GM12878 (cell line): ENCODE data around the gene REXO1. TPM values are rescaled to one million over a fixed set of nuclear protein-coding genes. Genes with fewer than 3 reads are reported as not detected.

ENCODE experiments used
- ATAC-seq: fragments of 200-7000 bp; cut with Tn5 transposase; 3 replicates; pipeline ENCODE4 v1.9.1; 2020; ENCODE audit warnings: mild to moderate bottlenecking, moderate library complexity
- BruUV-seq: library from RNA; stranded (reverse); fragments of 400-500 nt; replicated peaks from 2 replicates; lab custom pipeline; 2021; lab: Mats Ljungman, UMichigan
- CTCF ChIA-PET: fragments of 300-600 bp; sonication (Branson Sonifier 250); formaldehyde crosslinking; extraction: SDS; loops from one replicate; lab custom pipeline; 2021; ENCODE audit warnings: inconsistent platforms; lab: Yijun Ruan, JAX
- POLR2A ChIA-PET: fragments of 350-600 bp; formaldehyde crosslinking; extraction: SDS; loops from one replicate; lab custom pipeline; 2021; ENCODE audit warnings: inconsistent platforms; lab: Charles Lee
- RAD21 ChIA-PET: fragments of 300-600 bp; sonication (Branson Sonifier 250); formaldehyde crosslinking; loops from one replicate; lab custom pipeline; 2023; ENCODE audit warnings: antibody characterized with exemption; ENCODE audit not compliant: unreplicated experiment; lab: Charles Lee
- SMC1A ChIA-PET: fragments of 300-600 bp; sonication (Branson Sonifier 250); formaldehyde crosslinking; loops from one replicate; lab custom pipeline; 2023; ENCODE audit not compliant: unreplicated experiment, uncharacterized antibody; lab: Charles Lee
- DNase-seq: peaks from one replicate; pipeline ENCODE4 v3.0.0-alpha.2; 2011; ENCODE audit warnings: low read depth, low spot score
- FAIRE-seq: peaks from 3 replicates; lab custom pipeline; 2011; peaks lifted over from hg19 to GRCh38; lab: Jason Lieb, UNC
- H2AFZ ChIP-seq: 2 replicates; pipeline ENCODE4 v1.6.0; 2011; ENCODE audit warnings: low read depth, low read length, control low read depth; ENCODE audit not compliant: control insufficient read depth
- H3K27ac ChIP-seq: 2 replicates; pipeline ENCODE4 v1.5.1; 2011; ENCODE audit warnings: control low read depth; ENCODE audit not compliant: control insufficient read depth, insufficient read depth
- H3K27me3 ChIP-seq, 2 experiments: replicated peaks in 1 of 2; 2 replicates each; pipeline versions ENCODE4 v1.6.0 to v1.6.1; 2011; ENCODE audit warnings: low read length in 1 of 2; ENCODE audit not compliant: control insufficient read depth in 2 of 2, insufficient read depth in 2 of 2
- H3K36me3 ChIP-seq, 2 experiments: 2 replicates each; pipeline ENCODE4 v1.5.1; 2011; ENCODE audit warnings: low read length in 1 of 2; ENCODE audit not compliant: control insufficient read depth in 2 of 2, insufficient read depth in 2 of 2
- H3K4me1 ChIP-seq: 2 replicates; pipeline ENCODE4 v1.6.1; 2011; ENCODE audit warnings: mild to moderate bottlenecking, low read length, moderate library complexity, mixed read lengths; ENCODE audit not compliant: control insufficient read depth, insufficient read depth
- H3K4me2 ChIP-seq: 2 replicates; pipeline ENCODE4 v1.6.0; 2011; ENCODE audit warnings: control low read depth; ENCODE audit not compliant: control insufficient read depth, insufficient read depth
- H3K4me3 ChIP-seq: fragments of 200-600 bp; sonication (generic); 2 replicates; pipeline ENCODE4 v1.5.1; 2016
- H3K79me2 ChIP-seq: 2 replicates; pipeline ENCODE4 v1.6.0; 2011; ENCODE audit warnings: low read length; ENCODE audit not compliant: control insufficient read depth, insufficient read depth
- H3K9ac ChIP-seq: 2 replicates; pipeline ENCODE4 v1.8.0; 2011; ENCODE audit warnings: low read length, control low read depth, mixed read lengths; ENCODE audit not compliant: control insufficient read depth, insufficient read depth
- H3K9me3 ChIP-seq: replicated peaks from 3 replicates; pipeline ENCODE4 v1.5.1; 2011; ENCODE audit warnings: mild to moderate bottlenecking, low read length; ENCODE audit not compliant: control insufficient read depth, insufficient read depth
- H4K20me1 ChIP-seq: 2 replicates; pipeline ENCODE4 v1.6.0; 2011; ENCODE audit not compliant: control insufficient read depth, insufficient read depth
- BCL11A ChIP-seq: IDR thresholded peaks from 2 replicates; pipeline ENCODE4 v1.6.1; 2011; ENCODE audit warnings: low read depth, low read length
- BMI1 ChIP-seq: fragments of 450-650 bp; IDR thresholded peaks from 2 replicates; pipeline ENCODE4 v1.6.1; 2016; ENCODE audit warnings: mild to moderate bottlenecking, moderate library complexity, borderline replicate concordance
- CBX3 ChIP-seq: fragments of 200-600 bp; sonication (generic); IDR thresholded peaks from 2 replicates; pipeline ENCODE4 v1.6.1; 2016; ENCODE audit warnings: low read depth, borderline replicate concordance
- CBX5 ChIP-seq: sonication (generic); IDR thresholded peaks from 2 replicates; pipeline ENCODE4 v1.6.1; 2016; ENCODE audit warnings: low read depth, moderate library complexity, mild to moderate bottlenecking, inconsistent platforms
- CREB1 ChIP-seq: IDR thresholded peaks from 2 replicates; pipeline ENCODE4 v1.6.1; 2012; ENCODE audit warnings: low read depth, mild to moderate bottlenecking, inconsistent platforms
- HCFC1 ChIP-seq: fragments of 150-350 bp; IDR thresholded peaks from 2 replicates; pipeline ENCODE4 v1.6.1; 2014; ENCODE audit warnings: low read length
- NFYB ChIP-seq: IDR thresholded peaks from 2 replicates; pipeline ENCODE4 v1.6.1; 2011; ENCODE audit warnings: low read depth, mild to moderate bottlenecking, low read length, improper control_type of control experiment, moderate library complexity; ENCODE audit not compliant: insufficient read depth
- PAX8 ChIP-seq: fragments of 450-650 bp; IDR thresholded peaks from 2 replicates; pipeline ENCODE4 v1.6.1; 2017; ENCODE audit warnings: mild to moderate bottlenecking, moderate library complexity
- POLR2AphosphoS2 ChIP-seq: IDR thresholded peaks from 2 replicates; pipeline ENCODE4 v1.6.1; 2011; ENCODE audit warnings: low read depth, mild to moderate bottlenecking, low read length, improper control_type of control experiment, moderate library complexity
- RB1 ChIP-seq: fragments of 450-650 bp; formaldehyde crosslinking; IDR thresholded peaks from 2 replicates; pipeline ENCODE4 v1.6.1; 2017; ENCODE audit warnings: mild to moderate bottlenecking, borderline replicate concordance
- RUNX3 ChIP-seq: IDR thresholded peaks from 2 replicates; pipeline ENCODE4 v1.6.1; 2012; ENCODE audit warnings: low read length, inconsistent platforms
- SMAD5 ChIP-seq: IDR thresholded peaks from 2 replicates; pipeline ENCODE4 v1.6.1; 2016; ENCODE audit warnings: antibody characterized with exemption, low read depth
- TCF12 ChIP-seq: IDR thresholded peaks from 2 replicates; pipeline ENCODE4 v1.6.1; 2011; ENCODE audit warnings: low read depth, mild to moderate bottlenecking, low read length
- WGBS: methylation state at CpG from one replicate; pipeline ENCODE4 v1.1.6; 2016; ENCODE audit warnings: low lambda C conversion rate; ENCODE audit not compliant: insufficient replicate concordance, insufficient coverage; ENCODE audit errors: missing lambda C conversion rate; 5-methylcytosine and 5-hydroxymethylcytosine counted together
- in situ Hi-C: fragments of 300-500 bp; cut with MboI; formaldehyde crosslinking; loops from 9 replicates; pipeline ENCODE4 v1.14.3; 2018; ENCODE audit warnings: mixed read lengths
- intact Hi-C: fragments of 100-400 bp; cut with micrococcal nuclease; formaldehyde crosslinking; loops from one replicate; pipeline ENCODE4 v1.14.2; 2022; ENCODE audit not compliant: unreplicated experiment
- polyA plus RNA-seq, 11 experiments: library from polyadenylated mRNA; depleted of rRNA in 4 of 11; unstranded in 6 of 11; stranded (reverse) in 5 of 11; fragments of >200 nt; fragmentation: Nextera tagmentation in 4 of 11; fragmentation: Illumina TruSeq in 1 of 11; extraction: Ambion mirVana in 4 of 11; extraction: Trizol in 1 of 11; gene quantifications; 1 replicate in 1 of 11; 2 replicates in 10 of 11; pipeline versions ENCODE4 v1.2.1 to v1.2.3, GENCODE V29; 2011 to 2016; ENCODE audit warnings: inconsistent platforms in 2 of 11, missing spikeins in 2 of 11, low read depth in 1 of 11
- total RNA-seq, 4 experiments: library from RNA; depleted of rRNA in 3 of 4; stranded (reverse); fragments of >200 nt in 3 of 4; fragmentation: Illumina TruSeq in 1 of 4; extraction: Trizol in 1 of 4; gene quantifications; 2 replicates each; pipeline versions ENCODE4 v1.2.1 to v1.2.3, GENCODE V29; 2013 to 2021
- TF ChIP-seq, protein P1 (sequence below): fragments of 450-650 bp; conservative IDR thresholded peaks from 2 replicates; pipeline ENCODE4 v1.6.1; 2017; ENCODE audit warnings: mild to moderate bottlenecking, moderate library complexity

REXO1 gene
- total and polyA plus RNA-seq, 10 of the 15 experiments (the other 5 are each of a cell fraction or from before 2014, with no cell fraction given): 0.03 to 45.2 (median 8.4) TPM

DNA sequence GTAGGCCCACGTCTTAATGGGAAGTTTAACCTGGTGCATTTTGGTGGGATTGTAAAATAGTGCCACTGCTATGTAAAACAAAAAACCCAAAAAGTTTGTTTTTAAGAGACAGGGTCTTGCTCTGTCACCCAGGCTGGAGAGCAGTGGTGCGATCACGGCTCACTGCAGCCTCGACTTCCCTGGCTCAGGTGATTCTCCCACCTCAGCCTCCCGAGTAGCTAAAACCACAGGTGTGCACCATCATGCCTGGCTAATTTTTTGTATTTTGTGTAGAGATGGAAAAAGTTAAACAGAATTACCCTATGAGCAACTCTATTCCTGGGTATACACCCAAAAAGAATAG, 820 bp upstream of the REXO1 start:
- SMC1A ChIA-PET: no interaction called here
- no peaks in the 10 kb centered on the region for H3K9me3 ChIP-seq
- CTCF ChIA-PET: interaction anchor here (0.6 to 1.7 kb wide), 11 partner anchors 9 to 776 kb away, joined by 3 to 11 read pairs (median 4); no protein-coding TSS in a partner anchor
- H3K36me3 ChIP-seq: peaks cover 0 to 6% of the 10 kb centered on the region in 2 experiments; a peak in 3 of 4 replicates
- no peak for FAIRE-seq
- H3K4me3 ChIP-seq: no peak overlapping the region
- no peak for DNase-seq
- peak overlapping the region; percentile 100 for H3K27ac ChIP-seq
- no peaks in the 10 kb centered on the region for H3K27me3 ChIP-seq
- TF ChIP-seq CREB1 (no peak), RB1 (no peak)
- no peak for ATAC-seq
- intact Hi-C loops (no loop called here), in situ Hi-C loops (no loop called here)
- POLR2A ChIA-PET: interaction anchor here (0.7 kb wide), 1 partner anchor 8 kb away, joined by 3 read pairs; no protein-coding TSS in a partner anchor
- no peak overlapping the region; the same call in 1 of the 2 replicates for H3K9ac ChIP-seq
- H2AFZ ChIP-seq: no peak overlapping the region; the same call in 1 of the 2 replicates
- 11% methylated on average over 5 of the region's 5 CpGs for WGBS
- peaks cover 3% of the 10 kb centered on the region; the same call in 1 of the 2 replicates for H4K20me1 ChIP-seq
- no TSS peak for BruUV-seq
- H3K4me1 ChIP-seq: peaks cover 31% of the 10 kb centered on the region
- H3K79me2 ChIP-seq: peaks cover 54% of the 10 kb centered on the region
- peak overlapping the region; percentile 66; the same call in 1 of the 2 replicates for H3K4me2 ChIP-seq
- RAD21 ChIA-PET: interaction anchor here (1.0 to 1.4 kb wide), 2 partner anchors 48 to 303 kb away, joined by 3 read pairs; no protein-coding TSS in a partner anchor

- 1% methylated on average over 62 of the region's 72 CpGs for WGBS
- peaks cover 3% of the 10 kb centered on the region; the same call in 1 of the 2 replicates for H4K20me1 ChIP-seq
- no peak for TF ChIP-seq BMI1
- no peak for TF ChIP-seq RUNX3
- TF ChIP-seq POLR2AphosphoS2: no peak
- no peak for TF ChIP-seq HCFC1
- TF ChIP-seq PAX8: no peak
- TF ChIP-seq CBX5: no peak
- TF ChIP-seq CBX3: no peak
- TF ChIP-seq SMAD5: no peak
- TF ChIP-seq, protein P1, sequence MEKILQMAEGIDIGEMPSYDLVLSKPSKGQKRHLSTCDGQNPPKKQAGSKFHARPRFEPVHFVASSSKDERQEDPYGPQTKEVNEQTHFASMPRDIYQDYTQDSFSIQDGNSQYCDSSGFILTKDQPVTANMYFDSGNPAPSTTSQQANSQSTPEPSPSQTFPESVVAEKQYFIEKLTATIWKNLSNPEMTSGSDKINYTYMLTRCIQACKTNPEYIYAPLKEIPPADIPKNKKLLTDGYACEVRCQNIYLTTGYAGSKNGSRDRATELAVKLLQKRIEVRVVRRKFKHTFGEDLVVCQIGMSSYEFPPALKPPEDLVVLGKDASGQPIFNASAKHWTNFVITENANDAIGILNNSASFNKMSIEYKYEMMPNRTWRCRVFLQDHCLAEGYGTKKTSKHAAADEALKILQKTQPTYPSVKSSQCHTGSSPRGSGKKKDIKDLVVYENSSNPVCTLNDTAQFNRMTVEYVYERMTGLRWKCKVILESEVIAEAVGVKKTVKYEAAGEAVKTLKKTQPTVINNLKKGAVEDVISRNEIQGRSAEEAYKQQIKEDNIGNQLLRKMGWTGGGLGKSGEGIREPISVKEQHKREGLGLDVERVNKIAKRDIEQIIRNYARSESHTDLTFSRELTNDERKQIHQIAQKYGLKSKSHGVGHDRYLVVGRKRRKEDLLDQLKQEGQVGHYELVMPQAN: peak; percentile 66; the same call in 1 of the 2 replicates
- TF ChIP-seq TCF12: no peak
- no peak for TF ChIP-seq BCL11A
- peak; percentile 71; the same call in 1 of the 2 replicates for TF ChIP-seq NFYB
Measured at GRCh38 chr19:1847684-1848398, 442 bp downstream of the REXO1 start.

More at GRCh38 chr19:1847684-1848398, 442 bp downstream of the REXO1 start:
- ChIA-PET SMC1A (interaction anchor here (1.4 kb wide), 1 partner anchor 10 kb away, joined by 3 read pairs; no protein-coding TSS in a partner anchor), RAD21 (no interaction called here), CTCF (interaction anchor here (0.7 to 2.6 kb wide), 2 partner anchors 9 to 22 kb away, joined by 3 to 13 read pairs; no protein-coding TSS in a partner anchor), POLR2A (interaction anchor here (0.5 kb wide), 1 partner anchor 145 kb away, joined by 3 read pairs; no protein-coding TSS in a partner anchor)
- H3K79me2 ChIP-seq: peaks cover 55% of the 10 kb centered on the region
- H3K36me3 ChIP-seq: peaks cover 0 to 6% of the 10 kb centered on the region in 2 experiments; a peak in 3 of 4 replicates
- intact Hi-C loops (no loop called here), in situ Hi-C loops (no loop called here)
- FAIRE-seq (no peak), DNase-seq (no peak), ATAC-seq (peak; percentile 43)
- H3K4me2 ChIP-seq: peak overlapping the region; percentile 97; the same call in 1 of the 2 replicates
- H3K27ac ChIP-seq: peak overlapping the region; percentile 100
- peak overlapping the region; percentile 98 for H2AFZ ChIP-seq
- BruUV-seq: no TSS peak
- peaks cover 24% of the 10 kb centered on the region for H3K4me1 ChIP-seq
- peak overlapping the region; percentile 89 for H3K4me3 ChIP-seq
- no peaks in the 10 kb centered on the region for H3K9me3 ChIP-seq
- H3K9ac ChIP-seq: peak overlapping the region; percentile 98
- H3K27me3 ChIP-seq: no peaks in the 10 kb centered on the region
